Measurements from ENCODE around the gene HLA-DRB5. TPM values are rescaled to one million over a fixed set of nuclear protein-coding genes. Genes with fewer than 3 reads are reported as not detected.
"Not testable (repeated sequence)": the region's sequence is repeated elsewhere in the genome, so short reads cannot be mapped to it uniquely, and the experiment has no call there.

HLA-DRB5 gene
- total RNA-seq, 2 experiments from 2014 or later, result 4.1 to 4.7 TPM

GRCh38 chr6:32554116-32554965, 24.3 kb upstream of the HLA-DRB5 start:
- no peaks in the 10 kb centered on the region for H3K36me3 Mint-ChIP-seq (ENCODE audit: low read depth)
- H3K9me3 Mint-ChIP-seq (ENCODE audit: low read depth), result no peaks in the 10 kb centered on the region
- DNase-seq, result no peak
- H3K27me3 Mint-ChIP-seq, result peaks cover 10% of the 10 kb centered on the region
- no peak overlapping the region for H3K27ac Mint-ChIP-seq
- ChIA-PET CTCF (no interaction called here), POLR2A (no interaction called here)
- H3K4me3 Mint-ChIP-seq, result no peak overlapping the region
- no peaks in the 10 kb centered on the region for H3K4me1 Mint-ChIP-seq
- intact Hi-C loops (cut with DNase I, micrococcal nuclease), result no loop called here
- no peak for ATAC-seq

DNA sequence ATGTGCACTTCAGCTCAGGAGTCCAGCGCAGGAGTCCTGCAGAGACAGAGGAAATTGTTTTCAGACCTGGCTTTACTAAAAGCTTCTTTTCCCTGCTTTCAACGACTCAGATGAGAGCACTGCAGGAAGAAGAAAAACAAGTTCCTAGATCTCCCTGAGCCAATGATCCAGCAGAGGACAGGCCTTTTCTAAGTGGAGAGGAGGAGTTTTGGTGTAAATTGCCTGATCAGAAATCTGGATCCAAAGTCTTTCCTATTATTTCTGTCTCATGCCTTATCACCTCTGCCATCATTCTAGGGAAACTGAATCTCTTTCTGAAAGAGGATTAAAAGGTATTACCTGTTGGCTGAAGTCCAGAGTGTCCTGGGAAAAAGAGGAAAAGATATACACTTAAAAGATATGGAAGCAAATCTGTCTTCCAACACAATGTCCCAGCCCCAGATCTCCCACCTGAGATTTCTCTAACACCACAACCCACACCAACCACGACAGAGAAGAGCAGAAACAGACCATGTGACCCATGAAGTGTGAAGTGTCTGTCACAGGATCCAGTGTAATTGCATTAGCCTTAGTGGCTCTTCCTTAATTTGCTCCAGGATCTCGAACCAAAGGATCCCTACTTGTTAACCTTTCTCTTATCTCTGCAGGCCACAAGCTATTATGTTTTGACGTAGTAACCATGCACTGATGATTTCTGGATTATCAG, 23.1 kb upstream of the HLA-DRB5 start:
- H3K27ac Mint-ChIP-seq, result no peak overlapping the region
- no peak overlapping the region for H3K4me3 Mint-ChIP-seq
- DNase-seq (no peak), ATAC-seq (no peak)
- CTCF ChIA-PET, result no interaction called here
- POLR2A ChIA-PET, result no interaction called here
- no peaks in the 10 kb centered on the region for H3K36me3 Mint-ChIP-seq (ENCODE audit: low read depth)
- H3K4me1 Mint-ChIP-seq, result no peaks in the 10 kb centered on the region
- H3K27me3 Mint-ChIP-seq, result peaks cover 9% of the 10 kb centered on the region
- no peaks in the 10 kb centered on the region for H3K9me3 Mint-ChIP-seq (ENCODE audit: low read depth)
- intact Hi-C loops (cut with DNase I, micrococcal nuclease), result loop anchor here in 1 of 2 experiments (1.0 kb wide), 1 partner anchor 29 kb away; no protein-coding TSS in a partner anchor

DNA sequence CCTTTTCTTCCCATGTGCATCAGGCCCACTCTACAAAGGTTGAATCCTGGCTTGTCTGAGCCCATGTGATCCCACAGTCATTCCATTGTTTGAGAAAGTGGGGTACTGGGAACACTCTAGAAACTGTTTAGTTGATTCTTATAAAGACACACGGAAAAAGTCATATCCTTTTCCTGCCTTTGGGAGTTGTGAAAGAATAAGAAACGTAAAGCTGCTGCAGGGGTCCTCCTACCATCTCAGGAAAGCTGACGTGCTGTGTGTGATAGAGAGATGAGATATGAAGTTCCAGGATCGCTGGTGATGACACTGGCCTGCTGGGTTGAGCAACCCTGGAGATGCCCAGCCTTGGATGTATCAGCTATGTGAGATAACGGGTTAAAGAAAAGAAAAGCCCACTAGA, 21.3 kb upstream of the HLA-DRB5 start:
- H3K27me3 Mint-ChIP-seq, result peaks cover 8% of the 10 kb centered on the region
- peaks cover 2% of the 10 kb centered on the region for H3K4me1 Mint-ChIP-seq
- DNase-seq (no peak), ATAC-seq (no peak)
- CTCF ChIA-PET, result interaction anchor here (0.7 kb wide), 1 partner anchor 433 kb away, joined by 3 read pairs; no protein-coding TSS in a partner anchor
- no peaks in the 10 kb centered on the region for H3K36me3 Mint-ChIP-seq (ENCODE audit: low read depth)
- H3K4me3 Mint-ChIP-seq, result no peak overlapping the region
- intact Hi-C loops (cut with DNase I, micrococcal nuclease), result no loop called here
- H3K9me3 Mint-ChIP-seq (ENCODE audit: low read depth), result no peaks in the 10 kb centered on the region
- no peak overlapping the region for H3K27ac Mint-ChIP-seq
- POLR2A ChIA-PET, result no interaction called here

DNA sequence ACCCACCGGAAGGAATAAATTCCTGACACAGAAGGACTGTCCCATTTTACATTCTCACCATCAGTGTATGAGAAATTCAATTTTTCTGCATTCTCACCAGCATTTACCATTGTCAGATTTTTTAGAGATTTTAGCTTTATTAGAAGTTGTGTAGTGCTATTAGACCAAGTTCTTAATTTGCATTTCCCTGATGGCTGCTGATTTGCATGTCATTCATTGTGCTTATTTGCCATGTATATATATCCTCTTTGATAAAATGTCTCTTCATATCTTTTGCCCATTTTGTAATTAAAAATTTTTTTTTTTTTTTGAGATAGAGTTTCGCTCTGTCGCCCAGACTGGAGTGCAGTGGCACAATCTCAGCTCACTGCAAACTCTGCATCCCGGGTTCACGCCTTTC, 9.8 kb upstream of the HLA-DRB5 start:
- H3K27ac Mint-ChIP-seq, result no peak overlapping the region
- DNase-seq (no peak), ATAC-seq (no peak)
- no peaks in the 10 kb centered on the region for H3K27me3 Mint-ChIP-seq
- peaks cover 8% of the 10 kb centered on the region for H3K9me3 Mint-ChIP-seq (ENCODE audit: low read depth)
- CTCF ChIA-PET, result interaction anchor here (0.6 kb wide), 1 partner anchor 21 kb away, joined by 3 read pairs; no protein-coding TSS in a partner anchor
- no peaks in the 10 kb centered on the region for H3K36me3 Mint-ChIP-seq (ENCODE audit: low read depth)
- no peaks in the 10 kb centered on the region for H3K4me1 Mint-ChIP-seq
- POLR2A ChIA-PET, result no interaction called here
- intact Hi-C loops (cut with DNase I, micrococcal nuclease), result no loop called here
- H3K4me3 Mint-ChIP-seq, result no peak overlapping the region

DNA sequence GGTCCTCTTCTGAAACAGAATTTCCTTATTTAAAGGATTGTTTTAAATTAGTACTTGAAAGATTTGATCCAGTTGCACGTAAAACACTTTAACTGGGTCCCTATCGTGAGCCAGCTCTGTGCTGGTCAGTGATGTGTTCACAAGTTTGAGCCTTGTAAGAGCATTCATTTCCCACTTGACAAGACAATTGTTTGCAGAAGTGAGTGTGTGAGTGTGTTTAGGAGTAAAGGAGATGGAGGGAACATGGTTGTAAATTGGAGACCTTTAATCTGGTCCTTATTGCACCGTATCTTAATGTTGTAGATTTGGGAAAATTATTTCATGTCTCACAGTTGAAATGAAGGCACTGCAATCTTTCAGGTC, 325 bp upstream of the HLA-DRB5 start:
- CTCF ChIA-PET, result interaction anchor here (1.2 kb wide), 1 partner anchor 59 kb away, joined by 3 read pairs; the partner anchor contains the start of gene HLA-DRB1
- H3K4me3 Mint-ChIP-seq; ATAC-seq; H3K9me3 Mint-ChIP-seq (ENCODE audit: low read depth); intact Hi-C loops (cut with DNase I, micrococcal nuclease); DNase-seq; H3K4me1 Mint-ChIP-seq; H3K27ac Mint-ChIP-seq; H3K36me3 Mint-ChIP-seq (ENCODE audit: low read depth); POLR2A ChIA-PET; H3K27me3 Mint-ChIP-seq: not testable (repeated sequence)

DNA sequence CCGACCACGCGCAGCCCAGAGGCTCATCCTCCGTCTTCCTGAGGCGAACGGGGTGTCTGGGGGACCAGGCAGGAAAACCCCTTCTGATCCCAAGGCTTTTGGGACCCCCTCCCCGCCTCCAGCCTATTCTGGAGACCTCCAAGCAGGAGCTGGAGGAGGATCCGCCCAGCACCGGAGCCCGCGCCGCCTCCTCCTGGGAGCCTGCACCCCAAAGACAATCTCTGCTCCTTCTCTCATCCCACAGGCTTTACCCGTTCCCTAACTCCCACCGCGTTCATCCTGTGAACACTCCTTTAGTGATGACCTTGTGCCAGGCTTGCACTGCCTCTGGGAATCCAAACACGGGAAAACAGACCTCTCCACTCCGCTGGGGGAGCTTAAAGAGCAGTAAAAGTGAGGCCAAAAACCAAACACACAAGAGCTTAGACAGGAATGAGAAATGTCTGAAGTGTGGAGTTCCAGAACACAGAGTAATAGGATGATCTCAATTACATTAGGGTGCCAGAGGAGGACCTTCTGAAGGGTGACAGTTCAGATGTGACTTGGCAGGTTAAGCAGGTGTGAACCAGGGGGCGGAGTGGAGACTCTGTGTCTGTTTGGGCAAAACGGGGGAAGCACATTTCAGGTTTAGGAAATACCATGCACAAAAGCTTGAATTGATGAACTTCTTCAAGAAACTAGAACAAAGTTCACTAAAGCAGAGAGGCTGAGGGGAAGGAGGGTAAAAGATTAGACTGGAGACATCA, 7.6 kb downstream of the HLA-DRB5 start:
- Mint-ChIP-seq H3K27me3 (no peaks in the 10 kb centered on the region), H3K9me3 (ENCODE audit: low read depth) (no peaks in the 10 kb centered on the region), H3K4me3 (no peak overlapping the region), H3K4me1 (no peaks in the 10 kb centered on the region), H3K27ac (no peak overlapping the region), H3K36me3 (ENCODE audit: low read depth) (no peaks in the 10 kb centered on the region)
- ChIA-PET POLR2A (interaction anchor here (0.6 kb wide), 1 partner anchor 36 kb away, joined by 4 read pairs; no protein-coding TSS in a partner anchor), CTCF (no interaction called here)
- no peak for ATAC-seq
- DNase-seq, result no peak
- intact Hi-C loops (cut with DNase I, micrococcal nuclease), result loop anchor here (2.0 to 10.0 kb wide), 2 partner anchors 36 to 62 kb away; partner anchors contain the start of gene HLA-DRB1 (in 1 of the 2)

- Mint-ChIP-seq H3K27me3 (no peaks in the 10 kb centered on the region), H3K4me1 (no peaks in the 10 kb centered on the region), H3K4me3 (no peak overlapping the region), H3K9me3 (ENCODE audit: low read depth) (no peaks in the 10 kb centered on the region), H3K27ac (no peak overlapping the region), H3K36me3 (ENCODE audit: low read depth) (no peaks in the 10 kb centered on the region)
- ChIA-PET POLR2A (no interaction called here), CTCF (no interaction called here)
- ATAC-seq (no peak), DNase-seq (no peak)
- intact Hi-C loops (cut with DNase I, micrococcal nuclease), result loop anchor here in 1 of 2 experiments (10.0 kb wide), 1 partner anchor 65 kb away; the partner anchor contains the start of gene HLA-DRB1
Observed at GRCh38 chr6:32519910-32520258, 10.2 kb downstream of the HLA-DRB5 start.

DNA sequence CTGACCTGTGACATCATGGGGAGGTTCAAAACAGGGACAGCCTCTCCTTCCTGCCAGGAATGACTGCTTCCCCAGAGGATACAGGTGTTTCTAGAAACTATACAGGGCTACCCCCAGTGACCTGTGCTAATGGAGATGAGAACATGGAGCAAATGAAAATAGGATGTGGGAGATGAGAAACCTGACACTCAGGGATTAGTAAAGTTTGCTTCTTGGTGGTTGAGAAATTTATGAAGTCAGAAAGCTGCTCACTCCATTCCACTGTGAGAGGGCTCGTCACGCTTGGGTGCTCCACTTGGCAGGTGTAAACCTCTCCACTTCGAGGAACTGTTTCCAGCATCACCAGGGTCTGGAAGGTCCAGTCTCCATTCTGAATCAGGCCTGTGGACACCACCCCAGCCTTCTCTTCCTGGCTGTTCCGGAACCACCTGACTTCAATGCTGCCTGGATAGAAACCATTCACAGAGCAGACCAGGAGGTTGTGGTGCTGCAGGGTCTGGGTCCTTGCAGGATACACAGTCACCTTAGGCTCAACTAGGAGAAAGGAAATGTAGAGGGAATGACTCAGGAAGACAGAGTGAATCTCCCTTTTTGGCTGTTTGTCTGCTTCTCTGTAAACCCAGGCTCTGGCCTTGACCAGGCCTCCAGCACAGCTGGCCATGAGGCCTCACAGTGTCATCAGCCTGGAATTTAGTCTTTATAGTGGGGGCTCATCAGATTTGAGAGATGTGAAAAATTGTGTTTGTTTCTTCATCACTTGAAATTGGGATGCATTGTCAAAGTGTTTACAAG, 10.8 kb downstream of the HLA-DRB5 start:
- H3K9me3 Mint-ChIP-seq (ENCODE audit: low read depth), result no peaks in the 10 kb centered on the region
- H3K27ac Mint-ChIP-seq, result no peak overlapping the region
- no peaks in the 10 kb centered on the region for H3K4me1 Mint-ChIP-seq
- CTCF ChIA-PET, result no interaction called here
- DNase-seq, result no peak
- no peak overlapping the region for H3K4me3 Mint-ChIP-seq
- no peak for ATAC-seq
- intact Hi-C loops (cut with DNase I, micrococcal nuclease), result no loop called here
- POLR2A ChIA-PET, result no interaction called here
- no peaks in the 10 kb centered on the region for H3K36me3 Mint-ChIP-seq (ENCODE audit: low read depth)
- no peaks in the 10 kb centered on the region for H3K27me3 Mint-ChIP-seq

- no peaks in the 10 kb centered on the region for H3K27me3 Mint-ChIP-seq
- H3K9me3 Mint-ChIP-seq (ENCODE audit: low read depth), result no peaks in the 10 kb centered on the region
- ATAC-seq (no peak), DNase-seq (no peak)
- POLR2A ChIA-PET, result no interaction called here
- no peak overlapping the region for H3K4me3 Mint-ChIP-seq
- intact Hi-C loops (cut with DNase I, micrococcal nuclease), result no loop called here
- CTCF ChIA-PET, result no interaction called here
- no peaks in the 10 kb centered on the region for H3K4me1 Mint-ChIP-seq
- no peaks in the 10 kb centered on the region for H3K36me3 Mint-ChIP-seq (ENCODE audit: low read depth)
- no peak overlapping the region for H3K27ac Mint-ChIP-seq
Observed at GRCh38 chr6:32517654-32518445, 12.2 kb downstream of the HLA-DRB5 start.

GRCh38 chr6:32501016-32501415, 29.1 kb downstream of the HLA-DRB5 start:
- Mint-ChIP-seq H3K27ac (no peak overlapping the region), H3K4me3 (no peak overlapping the region), H3K4me1 (peaks cover 7% of the 10 kb centered on the region), H3K36me3 (ENCODE audit: low read depth) (no peaks in the 10 kb centered on the region), H3K9me3 (ENCODE audit: low read depth) (no peaks in the 10 kb centered on the region), H3K27me3 (peaks cover 10% of the 10 kb centered on the region)
- ChIA-PET CTCF (no interaction called here), POLR2A (no interaction called here)
- DNase-seq (no peak), ATAC-seq (peak; percentile 42)
- intact Hi-C loops (cut with DNase I, micrococcal nuclease), result loop anchor here (1.0 kb wide), 1 partner anchor 9 kb away; no protein-coding TSS in a partner anchor
